Measurements from ENCODE around the gene LPP. TPM values are rescaled to one million over a fixed set of nuclear protein-coding genes. Genes with fewer than 3 reads are reported as not detected.

The LPP gene
- total and polyA plus RNA-seq, 2 of the 13 experiments (the other 11 are each of a cell fraction or from before 2014, with no cell fraction given): 19.2 to 29.9 TPM

DNA sequence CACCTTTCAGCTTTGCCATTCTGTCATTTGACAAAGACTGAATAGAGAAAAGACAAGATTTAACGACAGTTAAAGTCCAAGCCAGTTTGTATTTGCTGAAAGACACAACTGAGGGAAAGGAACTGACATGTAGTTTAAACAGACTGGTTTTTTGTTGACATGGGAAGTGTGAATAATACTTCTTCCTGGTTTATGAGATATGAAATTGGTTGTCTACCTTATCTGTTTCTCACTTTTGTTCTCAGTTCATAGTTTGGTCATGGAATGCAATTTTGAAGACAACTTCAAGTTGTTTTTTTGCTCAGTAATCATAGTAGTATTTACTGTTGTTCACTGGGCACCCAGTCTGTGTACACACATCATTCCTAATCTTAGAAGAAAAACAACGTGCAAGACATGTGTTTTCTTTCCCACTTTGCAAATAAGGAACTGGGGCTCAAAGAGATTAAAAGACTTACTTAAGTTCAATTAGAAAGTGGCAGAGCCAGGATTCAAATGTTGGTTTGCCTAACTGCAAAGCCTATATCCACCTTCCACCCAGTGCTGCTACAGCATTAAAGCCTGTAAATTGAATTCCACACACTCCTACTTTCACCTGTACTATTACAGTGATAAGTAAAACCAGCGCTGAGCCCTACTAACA, 103.5 kb downstream of the LPP start:
- DNase-seq (ENCODE audit: low spot score) (no peak), ATAC-seq (no peak; the same call in 2 of the 3 replicates), FAIRE-seq (no peak)
- Histone ChIP-seq H3K4me3 (replicated peaks in 1 of 3; ENCODE audit: insufficient read depth in 1 of 3, low read depth in 2 of 3, low read length in 3 of 3) (no peak overlapping the region), H3K79me2 (ENCODE audit: insufficient read depth, low read length) (peaks cover 15% of the 10 kb centered on the region), H3K4me2 (ENCODE audit: low read depth, low read length) (peak overlapping the region; percentile 15), H3K9me3 (ENCODE audit: low read length) (no peaks in the 10 kb centered on the region), H4K20me1 (ENCODE audit: insufficient read depth, low read length) (no peaks in the 10 kb centered on the region; the same call in 1 of the 2 replicates), H3K36me3 (replicated peaks in 1 of 2; ENCODE audit: control insufficient read depth in 1 of 2, insufficient read depth in 2 of 2, low read length in 2 of 2) (no peaks in the 10 kb centered on the region; a peak in 2 of 5 replicates), H3K27ac (ENCODE audit: extremely low read length, insufficient read depth, low read length) (no peak overlapping the region), H3K27me3 (ENCODE audit: control insufficient read depth in 1 of 2, insufficient read depth in 2 of 2, low read length in 2 of 2) (no peaks in the 10 kb centered on the region), H3K9ac (ENCODE audit: insufficient read depth, low read depth, low read length) (no peak overlapping the region), H3K4me1 (ENCODE audit: insufficient read depth, low read length) (peaks cover 73% of the 10 kb centered on the region), H2AFZ (ENCODE audit: low read length) (no peak overlapping the region)
- in situ Hi-C loops (cut with HindIII; ENCODE audit: extremely low pct_ligation_motif_present, low pct_unique_long_range_greater_than_20kb) (no loop called here), intact Hi-C loops (cut with micrococcal nuclease; ENCODE audit: unreplicated experiment) (no loop called here)
- no TSS peak for BruUV-seq (replicated peaks)
- CTCF ChIA-PET (ENCODE audit: low intra/inter-chr PET ratio, low total read pairs): no interaction called here
- POLR2A ChIA-PET: no interaction called here
- WGBS (ENCODE audit: low lambda C conversion rate): 45% methylated on average over 3 of the region's 3 CpGs
- TF ChIP-seq DMAP1 (CRISPR knock-in tag; IDR thresholded peaks at IDR 0.05): no peak
- no peak for TF ChIP-seq SOX6 (IDR thresholded peaks at IDR 0.05)
- peak; percentile 17; the same call in 1 of the 2 replicates for TF ChIP-seq SOX6 (CRISPR knock-in tag; IDR thresholded peaks at IDR 0.05)
- TF ChIP-seq, protein P1, sequence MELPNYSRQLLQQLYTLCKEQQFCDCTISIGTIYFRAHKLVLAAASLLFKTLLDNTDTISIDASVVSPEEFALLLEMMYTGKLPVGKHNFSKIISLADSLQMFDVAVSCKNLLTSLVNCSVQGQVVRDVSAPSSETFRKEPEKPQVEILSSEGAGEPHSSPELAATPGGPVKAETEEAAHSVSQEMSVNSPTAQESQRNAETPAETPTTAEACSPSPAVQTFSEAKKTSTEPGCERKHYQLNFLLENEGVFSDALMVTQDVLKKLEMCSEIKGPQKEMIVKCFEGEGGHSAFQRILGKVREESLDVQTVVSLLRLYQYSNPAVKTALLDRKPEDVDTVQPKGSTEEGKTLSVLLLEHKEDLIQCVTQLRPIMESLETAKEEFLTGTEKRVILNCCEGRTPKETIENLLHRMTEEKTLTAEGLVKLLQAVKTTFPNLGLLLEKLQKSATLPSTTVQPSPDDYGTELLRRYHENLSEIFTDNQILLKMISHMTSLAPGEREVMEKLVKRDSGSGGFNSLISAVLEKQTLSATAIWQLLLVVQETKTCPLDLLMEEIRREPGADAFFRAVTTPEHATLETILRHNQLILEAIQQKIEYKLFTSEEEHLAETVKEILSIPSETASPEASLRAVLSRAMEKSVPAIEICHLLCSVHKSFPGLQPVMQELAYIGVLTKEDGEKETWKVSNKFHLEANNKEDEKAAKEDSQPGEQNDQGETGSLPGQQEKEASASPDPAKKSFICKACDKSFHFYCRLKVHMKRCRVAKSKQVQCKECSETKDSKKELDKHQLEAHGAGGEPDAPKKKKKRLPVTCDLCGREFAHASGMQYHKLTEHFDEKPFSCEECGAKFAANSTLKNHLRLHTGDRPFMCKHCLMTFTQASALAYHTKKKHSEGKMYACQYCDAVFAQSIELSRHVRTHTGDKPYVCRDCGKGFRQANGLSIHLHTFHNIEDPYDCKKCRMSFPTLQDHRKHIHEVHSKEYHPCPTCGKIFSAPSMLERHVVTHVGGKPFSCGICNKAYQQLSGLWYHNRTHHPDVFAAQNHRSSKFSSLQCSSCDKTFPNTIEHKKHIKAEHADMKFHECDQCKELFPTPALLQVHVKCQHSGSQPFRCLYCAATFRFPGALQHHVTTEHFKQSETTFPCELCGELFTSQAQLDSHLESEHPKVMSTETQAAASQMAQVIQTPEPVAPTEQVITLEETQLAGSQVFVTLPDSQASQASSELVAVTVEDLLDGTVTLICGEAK (IDR thresholded peaks at IDR 0.05): no peak
- TF ChIP-seq, protein P1 (CRISPR knock-in tag; IDR thresholded peaks at IDR 0.05): no peak
- no peak for TF ChIP-seq ZNF224 (CRISPR knock-in tag; IDR thresholded peaks at IDR 0.05)
- TF ChIP-seq ZNF33B (CRISPR knock-in tag; IDR thresholded peaks at IDR 0.05): no peak
- TF ChIP-seq ELF3 (CRISPR knock-in tag; IDR thresholded peaks at IDR 0.05): 0 out of 2 replicates have a peak, but pooled peaks have one; percentile 26
- TF ChIP-seq, protein P2, sequence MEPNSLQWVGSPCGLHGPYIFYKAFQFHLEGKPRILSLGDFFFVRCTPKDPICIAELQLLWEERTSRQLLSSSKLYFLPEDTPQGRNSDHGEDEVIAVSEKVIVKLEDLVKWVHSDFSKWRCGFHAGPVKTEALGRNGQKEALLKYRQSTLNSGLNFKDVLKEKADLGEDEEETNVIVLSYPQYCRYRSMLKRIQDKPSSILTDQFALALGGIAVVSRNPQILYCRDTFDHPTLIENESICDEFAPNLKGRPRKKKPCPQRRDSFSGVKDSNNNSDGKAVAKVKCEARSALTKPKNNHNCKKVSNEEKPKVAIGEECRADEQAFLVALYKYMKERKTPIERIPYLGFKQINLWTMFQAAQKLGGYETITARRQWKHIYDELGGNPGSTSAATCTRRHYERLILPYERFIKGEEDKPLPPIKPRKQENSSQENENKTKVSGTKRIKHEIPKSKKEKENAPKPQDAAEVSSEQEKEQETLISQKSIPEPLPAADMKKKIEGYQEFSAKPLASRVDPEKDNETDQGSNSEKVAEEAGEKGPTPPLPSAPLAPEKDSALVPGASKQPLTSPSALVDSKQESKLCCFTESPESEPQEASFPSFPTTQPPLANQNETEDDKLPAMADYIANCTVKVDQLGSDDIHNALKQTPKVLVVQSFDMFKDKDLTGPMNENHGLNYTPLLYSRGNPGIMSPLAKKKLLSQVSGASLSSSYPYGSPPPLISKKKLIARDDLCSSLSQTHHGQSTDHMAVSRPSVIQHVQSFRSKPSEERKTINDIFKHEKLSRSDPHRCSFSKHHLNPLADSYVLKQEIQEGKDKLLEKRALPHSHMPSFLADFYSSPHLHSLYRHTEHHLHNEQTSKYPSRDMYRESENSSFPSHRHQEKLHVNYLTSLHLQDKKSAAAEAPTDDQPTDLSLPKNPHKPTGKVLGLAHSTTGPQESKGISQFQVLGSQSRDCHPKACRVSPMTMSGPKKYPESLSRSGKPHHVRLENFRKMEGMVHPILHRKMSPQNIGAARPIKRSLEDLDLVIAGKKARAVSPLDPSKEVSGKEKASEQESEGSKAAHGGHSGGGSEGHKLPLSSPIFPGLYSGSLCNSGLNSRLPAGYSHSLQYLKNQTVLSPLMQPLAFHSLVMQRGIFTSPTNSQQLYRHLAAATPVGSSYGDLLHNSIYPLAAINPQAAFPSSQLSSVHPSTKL (CRISPR knock-in tag; IDR thresholded peaks at IDR 0.05): no peak
